Thoracic aorta (tissue), 2 donors: Measurements from ENCODE around the gene SYK. TPM values are rescaled to one million over a fixed set of nuclear protein-coding genes. Genes with fewer than 3 reads are reported as not detected.

Experiments
- ATAC-seq: fragments of 150-250 bp; one replicate; pipeline ENCODE4 v1.8.0; 2017; ENCODE audit warnings: low read depth; ENCODE audit not compliant: insufficient number of reproducible peaks, low FRiP score
- DNase-seq: peaks from one replicate; pipeline ENCODE4 v3.0.0-alpha.2; 2020; ENCODE audit warnings: low spot score
- H3K27ac ChIP-seq, 2 donors: fragments of 200-600 bp; sonication (generic); 1 replicate in 1 of 2; 2 replicates in 1 of 2; pipeline ENCODE4 v1.5.1; 2016; ENCODE audit warnings: mild to moderate bottlenecking in 2 of 2, moderate library complexity in 2 of 2
- H3K27me3 ChIP-seq: fragments of 200-600 bp; sonication (generic); replicated peaks from 2 replicates; pipeline ENCODE4 v1.6.0; 2016; ENCODE audit warnings: mild to moderate bottlenecking; ENCODE audit not compliant: insufficient read depth
- H3K36me3 ChIP-seq: fragments of 200-600 bp; sonication (generic); one replicate; pipeline ENCODE4 v1.5.1; 2016
- H3K4me1 ChIP-seq, 2 donors: fragments of 200-600 bp; sonication (generic); 1 replicate in 1 of 2; 2 replicates in 1 of 2; pipeline versions ENCODE4 v1.5.1 to v1.6.0; 2016; ENCODE audit warnings: low read depth in 2 of 2, mild to moderate bottlenecking in 1 of 2; ENCODE audit not compliant: control insufficient read depth in 1 of 2
- H3K4me3 ChIP-seq: fragments of 200-600 bp; sonication (generic); 2 replicates; pipeline ENCODE4 v1.5.1; 2016; ENCODE audit warnings: mild to moderate bottlenecking
- H3K9me3 ChIP-seq: fragments of 200-600 bp; sonication (generic); 2 replicates; pipeline ENCODE4 v1.5.1; 2016
- CTCF ChIP-seq: fragments of 200-600 bp; sonication (generic); IDR thresholded peaks from one replicate; pipeline ENCODE4 v1.5.1; 2019; ENCODE audit warnings: antibody characterized with exemption
- total RNA-seq, 2 donors: library from RNA; depleted of rRNA; stranded (reverse); fragments of >200 nt; gene quantifications; one replicate each; pipeline versions ENCODE4 v1.1.0 to v1.2.3, GENCODE V29; 2016

SYK gene
- total RNA-seq, 2 donors from 2014 or later, result 18.1 to 23.3 TPM

DNA sequence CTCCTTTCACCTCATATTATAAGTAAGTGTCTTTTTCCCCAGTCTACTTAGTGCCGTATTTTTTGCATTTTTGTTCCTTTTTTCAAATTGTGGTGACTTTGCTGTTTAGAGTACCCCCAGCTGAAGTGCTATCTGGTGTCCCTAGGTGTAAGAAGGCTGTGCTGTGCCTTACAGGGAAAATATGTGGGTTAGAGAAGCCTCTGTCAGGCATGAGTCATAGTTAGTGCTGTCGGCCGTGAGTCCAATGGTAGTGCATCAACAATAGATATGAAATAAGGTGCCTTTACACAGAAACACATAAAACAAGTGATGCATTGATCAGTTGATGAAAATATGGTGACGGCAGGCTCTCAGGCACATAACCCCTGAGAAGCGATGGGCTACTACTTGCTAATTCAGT is 20.1 kb downstream of the SYK start:
- Histone ChIP-seq H3K36me3 (no peaks in the 10 kb centered on the region), H3K27me3 (no peaks in the 10 kb centered on the region), H3K4me1 (no peaks in the 10 kb centered on the region), H3K4me3 (no peak overlapping the region), H3K9me3 (no peaks in the 10 kb centered on the region), H3K27ac (no peak overlapping the region)
- no peak for TF ChIP-seq CTCF
- ATAC-seq (no peak), DNase-seq (no peak)

GRCh38 chr9:90822866-90823265 is 21.2 kb downstream of the SYK start:
- H3K27ac ChIP-seq, result no peak overlapping the region
- no peak for TF ChIP-seq CTCF
- no peaks in the 10 kb centered on the region for H3K4me1 ChIP-seq
- no peaks in the 10 kb centered on the region for H3K27me3 ChIP-seq
- H3K4me3 ChIP-seq, result no peak overlapping the region
- H3K9me3 ChIP-seq, result no peaks in the 10 kb centered on the region
- no peak for ATAC-seq
- DNase-seq, result no peak
- H3K36me3 ChIP-seq, result no peaks in the 10 kb centered on the region

DNA sequence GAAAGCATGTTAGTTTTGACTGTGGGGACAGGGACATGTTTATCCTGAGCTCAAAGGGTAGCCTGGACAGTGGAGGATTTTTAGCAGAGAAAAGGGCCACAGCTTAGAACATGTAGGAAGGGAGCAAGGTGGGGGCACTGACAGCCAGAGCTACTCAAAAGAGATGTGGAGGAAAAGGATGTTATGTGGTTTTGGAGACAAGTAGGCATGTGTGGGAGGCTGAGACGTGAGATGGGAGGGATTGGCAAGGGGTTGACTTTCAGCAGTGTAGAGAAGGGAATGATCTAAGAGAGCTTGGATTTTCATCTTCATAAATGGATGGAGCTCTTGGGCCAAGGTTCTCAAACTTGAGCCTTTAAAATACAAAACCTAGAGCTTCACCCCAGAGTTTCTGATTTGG is 24.0 kb downstream of the SYK start:
- TF ChIP-seq CTCF, result no peak

GRCh38 chr9:90826326-90827020 is 24.9 kb downstream of the SYK start:
- DNase-seq (no peak), ATAC-seq (no peak)
- Histone ChIP-seq H3K4me3 (no peak overlapping the region), H3K9me3 (no peaks in the 10 kb centered on the region), H3K27me3 (no peaks in the 10 kb centered on the region), H3K27ac (no peak overlapping the region), H3K4me1 (no peaks in the 10 kb centered on the region), H3K36me3 (no peaks in the 10 kb centered on the region)
- TF ChIP-seq CTCF, result no peak

More for the DNA sequence above, 24.0 kb downstream of the SYK start:
- H3K9me3 ChIP-seq, result no peaks in the 10 kb centered on the region
- DNase-seq (no peak), ATAC-seq (no peak)
- H3K4me3 ChIP-seq, result no peak overlapping the region
- no peak overlapping the region for H3K27ac ChIP-seq
- H3K36me3 ChIP-seq, result no peaks in the 10 kb centered on the region
- H3K4me1 ChIP-seq, result no peaks in the 10 kb centered on the region
- H3K27me3 ChIP-seq, result no peaks in the 10 kb centered on the region

- Histone ChIP-seq H3K9me3 (no peaks in the 10 kb centered on the region), H3K27me3 (no peaks in the 10 kb centered on the region), H3K4me1 (no peaks in the 10 kb centered on the region), H3K36me3 (no peaks in the 10 kb centered on the region), H3K4me3 (no peak overlapping the region), H3K27ac (no peak overlapping the region)
- DNase-seq (no peak), ATAC-seq (no peak)
- no peak for TF ChIP-seq CTCF
Measured at GRCh38 chr9:90827181-90827871, 25.7 kb downstream of the SYK start.
